Measurements from ENCODE around the gene TRIM26.
A peak's percentile ranks its signal among the peaks of the same experiment; 100 is the strongest.
"Not testable (repeated sequence)": the region's sequence is repeated elsewhere in the genome, so short reads cannot be mapped to it uniquely, and the experiment has no call there.

Gene TRIM26

DNA sequence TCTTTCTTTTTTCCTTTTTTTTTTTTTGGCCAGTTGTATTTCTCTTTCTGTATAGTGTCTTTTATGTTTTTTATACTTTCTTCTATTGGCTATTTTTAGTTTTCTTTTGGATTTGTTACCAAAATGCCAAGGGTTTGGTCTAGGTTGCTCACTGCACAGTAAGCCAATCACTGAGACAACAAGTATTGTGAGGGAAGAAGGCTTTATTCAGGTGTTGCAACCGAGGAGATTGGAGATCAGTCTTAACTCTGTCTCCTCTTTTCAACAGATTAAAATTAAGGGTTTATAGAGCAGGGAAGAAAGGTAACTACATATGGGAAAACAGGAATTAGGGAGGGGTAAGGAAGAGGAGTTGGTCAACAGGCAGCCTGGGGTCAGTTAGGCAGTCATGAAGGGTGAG, 10.1 kb upstream of the TRIM26 start:
- no peak overlapping the region for H2AFZ ChIP-seq (ENCODE audit: low read length)

DNA sequence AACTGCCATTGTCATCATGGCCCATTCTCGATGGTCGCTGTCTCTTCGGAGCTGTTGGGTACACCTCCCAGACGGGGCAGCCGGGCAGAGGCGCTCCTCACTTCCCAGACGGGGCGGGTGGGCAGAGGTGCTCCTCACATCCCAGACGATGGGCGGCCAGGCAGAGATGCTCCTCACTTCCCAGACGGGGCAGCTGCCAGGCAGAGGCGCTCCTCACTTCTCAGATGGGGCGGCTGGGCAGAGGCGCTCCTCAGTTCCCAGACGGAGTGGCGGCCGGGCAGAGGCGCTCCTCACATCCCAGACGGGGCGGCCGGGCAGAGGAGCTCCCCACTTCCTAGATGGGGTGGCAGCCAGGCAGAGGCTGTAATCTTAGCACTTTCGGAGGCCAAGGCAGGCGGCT, 8.8 kb upstream of the TRIM26 start:
- not testable (repeated sequence) for H3K4me3 ChIP-seq (ENCODE audit: low read length in 2 of 2); H3K27ac ChIP-seq (replicated peaks; ENCODE audit: low read length); H3K36me3 ChIP-seq (replicated peaks in 1 of 2; ENCODE audit: control insufficient read depth in 2 of 2, insufficient read depth in 2 of 2, low read length in 2 of 2); H2BK120ac ChIP-seq (ENCODE audit: low read depth, low read length); H2AFZ ChIP-seq (ENCODE audit: low read length); H3K79me1 ChIP-seq (ENCODE audit: low read depth, low read length); H3K18ac ChIP-seq (ENCODE audit: low read length); H3K4me2 ChIP-seq (ENCODE audit: insufficient read depth, low read length, poor library complexity, severe bottlenecking); H2BK5ac ChIP-seq (ENCODE audit: low read length); H2BK12ac ChIP-seq (ENCODE audit: low read length); H3K14ac ChIP-seq (ENCODE audit: low read length); H4K8ac ChIP-seq (ENCODE audit: low read depth, low read length); H4K91ac ChIP-seq (ENCODE audit: low read depth, low read length, poor library complexity); H3K23ac ChIP-seq (ENCODE audit: low read depth, low read length, poor library complexity); H2AK5ac ChIP-seq (ENCODE audit: low read depth, low read length); H3K4me1 ChIP-seq (ENCODE audit: control insufficient read depth in 2 of 2, insufficient read depth in 1 of 2, low read depth in 1 of 2, low read length in 2 of 2); H3K9ac ChIP-seq (ENCODE audit: low read depth, low read length, poor library complexity); H3K4ac ChIP-seq (ENCODE audit: low read length); H2BK15ac ChIP-seq (ENCODE audit: low read length); H3K27me3 ChIP-seq (ENCODE audit: control insufficient read depth in 3 of 3, insufficient read depth in 3 of 3, low read depth in 1 of 3, low read length in 3 of 3); DNase-seq (ENCODE audit: low spot score)
- peaks cover 5 to 16% of the 10 kb centered on the region in 2 donors for H3K9me3 ChIP-seq (replicated peaks in 1 of 2; ENCODE audit: control insufficient read depth in 2 of 2, insufficient read depth in 1 of 2, low read depth in 1 of 2, low read length in 2 of 2)
- no CpG with 5 or more reads among the region's 23 CpGs for WGBS, 2 donors (ENCODE audit: extremely low coverage in 2 of 2, insufficient read length in 2 of 2, insufficient replicate concordance in 1 of 2)

More for the DNA sequence above, 10.1 kb upstream of the TRIM26 start:
- H3K9ac ChIP-seq (ENCODE audit: low read depth, low read length, poor library complexity): no peak overlapping the region
- H4K91ac ChIP-seq (ENCODE audit: low read depth, low read length, poor library complexity): no peak overlapping the region
- no peak for DNase-seq (ENCODE audit: low spot score)
- H3K4me3 ChIP-seq (ENCODE audit: low read length in 2 of 2): no peak overlapping the region
- H3K4me1 ChIP-seq (ENCODE audit: control insufficient read depth in 2 of 2, insufficient read depth in 1 of 2, low read depth in 1 of 2, low read length in 2 of 2): no peaks in the 10 kb centered on the region
- no peak overlapping the region for H3K4me2 ChIP-seq (ENCODE audit: insufficient read depth, low read length, poor library complexity, severe bottlenecking)
- H3K4ac ChIP-seq (ENCODE audit: low read length): no peak overlapping the region
- no peaks in the 10 kb centered on the region for H3K36me3 ChIP-seq (replicated peaks in 1 of 2; ENCODE audit: control insufficient read depth in 2 of 2, insufficient read depth in 2 of 2, low read length in 2 of 2)
- H2BK12ac ChIP-seq (ENCODE audit: low read length): no peak overlapping the region
- H3K18ac ChIP-seq (ENCODE audit: low read length): no peak overlapping the region
- no CpG with 5 or more reads among the region's 1 CpG for WGBS, 2 donors (ENCODE audit: extremely low coverage in 2 of 2, insufficient read length in 2 of 2, insufficient replicate concordance in 1 of 2)
- H3K27me3 ChIP-seq (ENCODE audit: control insufficient read depth in 3 of 3, insufficient read depth in 3 of 3, low read depth in 1 of 3, low read length in 3 of 3): no peaks in the 10 kb centered on the region
- H2BK120ac ChIP-seq (ENCODE audit: low read depth, low read length): no peak overlapping the region
- peaks cover 5 to 16% of the 10 kb centered on the region in 2 donors for H3K9me3 ChIP-seq (replicated peaks in 1 of 2; ENCODE audit: control insufficient read depth in 2 of 2, insufficient read depth in 1 of 2, low read depth in 1 of 2, low read length in 2 of 2)
- no peak overlapping the region for H2BK15ac ChIP-seq (ENCODE audit: low read length)
- no peak overlapping the region for H4K8ac ChIP-seq (ENCODE audit: low read depth, low read length)
- H3K23ac ChIP-seq (ENCODE audit: low read depth, low read length, poor library complexity): no peak overlapping the region
- H3K79me1 ChIP-seq (ENCODE audit: low read depth, low read length): no peaks in the 10 kb centered on the region
- H2BK5ac ChIP-seq (ENCODE audit: low read length): no peak overlapping the region
- H2AK5ac ChIP-seq (ENCODE audit: low read depth, low read length): no peak overlapping the region
- no peak overlapping the region for H3K27ac ChIP-seq (replicated peaks; ENCODE audit: low read length)
- no peak overlapping the region for H3K14ac ChIP-seq (ENCODE audit: low read length)

DNA sequence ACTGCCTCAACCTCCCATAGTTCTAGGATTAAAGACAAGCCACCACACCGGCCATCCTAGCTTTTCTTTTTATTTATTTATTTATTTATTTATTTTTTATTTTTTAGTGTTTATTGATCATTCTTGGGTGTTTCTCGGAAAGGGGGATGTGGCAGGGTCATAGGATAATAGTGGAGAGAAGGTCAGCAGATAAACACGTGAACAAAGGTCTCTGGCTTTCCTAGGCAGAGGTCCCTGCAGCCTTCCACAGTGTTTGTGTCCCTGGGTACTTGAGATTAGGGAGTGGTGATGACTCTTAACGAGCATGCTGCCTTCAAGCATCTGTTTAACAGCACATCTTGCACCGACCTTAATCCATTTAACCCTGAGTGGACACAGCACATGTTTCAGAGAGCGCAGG, 8.2 kb upstream of the TRIM26 start:
- not testable (repeated sequence) for H2BK120ac ChIP-seq (ENCODE audit: low read depth, low read length); H3K23ac ChIP-seq (ENCODE audit: low read depth, low read length, poor library complexity); H2BK12ac ChIP-seq (ENCODE audit: low read length); H3K27ac ChIP-seq (replicated peaks; ENCODE audit: low read length); H3K4ac ChIP-seq (ENCODE audit: low read length); H3K4me2 ChIP-seq (ENCODE audit: insufficient read depth, low read length, poor library complexity, severe bottlenecking); H2BK5ac ChIP-seq (ENCODE audit: low read length); H4K91ac ChIP-seq (ENCODE audit: low read depth, low read length, poor library complexity); H3K4me3 ChIP-seq (ENCODE audit: low read length in 2 of 2); H3K27me3 ChIP-seq (ENCODE audit: control insufficient read depth in 3 of 3, insufficient read depth in 3 of 3, low read depth in 1 of 3, low read length in 3 of 3); H3K14ac ChIP-seq (ENCODE audit: low read length); H4K8ac ChIP-seq (ENCODE audit: low read depth, low read length); H3K36me3 ChIP-seq (replicated peaks in 1 of 2; ENCODE audit: control insufficient read depth in 2 of 2, insufficient read depth in 2 of 2, low read length in 2 of 2); H2AFZ ChIP-seq (ENCODE audit: low read length); DNase-seq (ENCODE audit: low spot score); H3K79me1 ChIP-seq (ENCODE audit: low read depth, low read length); H2AK5ac ChIP-seq (ENCODE audit: low read depth, low read length); H2BK15ac ChIP-seq (ENCODE audit: low read length); H3K9ac ChIP-seq (ENCODE audit: low read depth, low read length, poor library complexity); H3K18ac ChIP-seq (ENCODE audit: low read length); H3K4me1 ChIP-seq (ENCODE audit: control insufficient read depth in 2 of 2, insufficient read depth in 1 of 2, low read depth in 1 of 2, low read length in 2 of 2)
- H3K9me3 ChIP-seq (replicated peaks in 1 of 2; ENCODE audit: control insufficient read depth in 2 of 2, insufficient read depth in 1 of 2, low read depth in 1 of 2, low read length in 2 of 2): peaks cover 5 to 16% of the 10 kb centered on the region in 2 donors
- no CpG with 5 or more reads among the region's 6 CpGs for WGBS, 2 donors (ENCODE audit: extremely low coverage in 2 of 2, insufficient read length in 2 of 2, insufficient replicate concordance in 1 of 2)

DNA sequence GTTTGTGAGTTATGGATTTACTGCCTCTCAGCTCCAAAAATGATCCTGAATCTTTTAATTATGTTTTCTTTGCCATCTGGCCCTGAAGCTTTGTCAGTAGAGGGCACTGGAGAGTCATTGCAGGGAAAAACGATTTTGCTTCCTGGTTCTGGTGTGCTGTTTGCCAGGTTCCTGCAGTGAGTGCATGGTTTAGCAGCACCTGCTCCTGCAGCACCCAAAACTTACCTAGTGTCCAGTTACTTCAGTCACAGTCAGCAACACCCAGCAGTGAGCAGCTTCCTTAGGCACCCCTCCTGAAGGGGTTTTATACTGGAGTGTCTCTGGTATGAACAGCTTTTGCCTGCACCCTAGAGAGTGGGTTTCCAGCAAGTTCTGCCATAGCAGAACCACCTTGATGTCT, 6.0 kb upstream of the TRIM26 start:
- H3K79me1 ChIP-seq (ENCODE audit: low read depth, low read length): no peaks in the 10 kb centered on the region
- H2BK120ac ChIP-seq (ENCODE audit: low read depth, low read length): no peak overlapping the region
- peak overlapping the region; percentile 90 for H2AFZ ChIP-seq (ENCODE audit: low read length)
- H3K36me3 ChIP-seq (replicated peaks in 1 of 2; ENCODE audit: control insufficient read depth in 2 of 2, insufficient read depth in 2 of 2, low read length in 2 of 2): no peaks in the 10 kb centered on the region
- WGBS, 2 donors (ENCODE audit: extremely low coverage in 2 of 2, insufficient read length in 2 of 2, insufficient replicate concordance in 1 of 2): no CpG with 5 or more reads among the region's 1 CpG
- no peak for DNase-seq (ENCODE audit: low spot score)
- no peak overlapping the region for H2BK12ac ChIP-seq (ENCODE audit: low read length)
- H2BK5ac ChIP-seq (ENCODE audit: low read length): no peak overlapping the region
- peaks cover 4 to 14% of the 10 kb centered on the region in 2 donors for H3K9me3 ChIP-seq (replicated peaks in 1 of 2; ENCODE audit: control insufficient read depth in 2 of 2, insufficient read depth in 1 of 2, low read depth in 1 of 2, low read length in 2 of 2)
- no peak overlapping the region for H3K9ac ChIP-seq (ENCODE audit: low read depth, low read length, poor library complexity)
- H3K27me3 ChIP-seq (ENCODE audit: control insufficient read depth in 3 of 3, insufficient read depth in 3 of 3, low read depth in 1 of 3, low read length in 3 of 3): no peaks in the 10 kb centered on the region
- no peak overlapping the region for H4K8ac ChIP-seq (ENCODE audit: low read depth, low read length)
- no peak overlapping the region for H2AK5ac ChIP-seq (ENCODE audit: low read depth, low read length)
- no peak overlapping the region for H3K4me3 ChIP-seq (ENCODE audit: low read length in 2 of 2)
- H3K4me2 ChIP-seq (ENCODE audit: insufficient read depth, low read length, poor library complexity, severe bottlenecking): no peak overlapping the region
- no peak overlapping the region for H3K4ac ChIP-seq (ENCODE audit: low read length)
- no peak overlapping the region for H3K27ac ChIP-seq (replicated peaks; ENCODE audit: low read length)
- H3K14ac ChIP-seq (ENCODE audit: low read length): no peak overlapping the region
- no peak overlapping the region for H2BK15ac ChIP-seq (ENCODE audit: low read length)
- H3K4me1 ChIP-seq (ENCODE audit: control insufficient read depth in 2 of 2, insufficient read depth in 1 of 2, low read depth in 1 of 2, low read length in 2 of 2): peaks cover 0 to 4% of the 10 kb centered on the region in 2 donors
- H3K18ac ChIP-seq (ENCODE audit: low read length): no peak overlapping the region
- H4K91ac ChIP-seq (ENCODE audit: low read depth, low read length, poor library complexity): no peak overlapping the region
- no peak overlapping the region for H3K23ac ChIP-seq (ENCODE audit: low read depth, low read length, poor library complexity)
